ENCODE measurements around the gene SOCS1. TPM values are rescaled to one million over a fixed set of nuclear protein-coding genes. Genes with fewer than 3 reads are reported as not detected.

The SOCS1 gene
- total and polyA plus RNA-seq, 12 donors = 0.53 to 11.9 (median 5.1) TPM

DNA sequence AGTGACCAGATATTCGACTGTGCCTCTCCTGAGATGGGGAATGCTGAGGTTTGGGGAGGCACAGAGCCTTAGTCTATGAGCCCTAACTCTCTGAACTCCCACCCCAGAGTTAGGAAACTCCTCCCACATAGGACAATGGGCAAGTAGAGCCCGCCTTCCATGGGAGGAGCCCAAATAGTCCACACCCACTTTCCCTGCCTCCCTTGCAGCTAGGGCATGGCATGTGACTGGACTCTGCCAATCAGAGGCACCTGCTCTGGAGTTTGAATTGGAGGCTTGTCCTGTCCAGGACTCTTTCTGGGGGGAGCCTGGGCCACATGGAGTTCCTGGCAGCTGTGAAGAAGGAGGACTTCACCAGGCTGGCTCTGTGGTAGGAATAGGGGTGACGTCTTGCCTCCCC, 48.4 kb downstream of the SOCS1 start:
- TF ChIP-seq, protein P1, sequence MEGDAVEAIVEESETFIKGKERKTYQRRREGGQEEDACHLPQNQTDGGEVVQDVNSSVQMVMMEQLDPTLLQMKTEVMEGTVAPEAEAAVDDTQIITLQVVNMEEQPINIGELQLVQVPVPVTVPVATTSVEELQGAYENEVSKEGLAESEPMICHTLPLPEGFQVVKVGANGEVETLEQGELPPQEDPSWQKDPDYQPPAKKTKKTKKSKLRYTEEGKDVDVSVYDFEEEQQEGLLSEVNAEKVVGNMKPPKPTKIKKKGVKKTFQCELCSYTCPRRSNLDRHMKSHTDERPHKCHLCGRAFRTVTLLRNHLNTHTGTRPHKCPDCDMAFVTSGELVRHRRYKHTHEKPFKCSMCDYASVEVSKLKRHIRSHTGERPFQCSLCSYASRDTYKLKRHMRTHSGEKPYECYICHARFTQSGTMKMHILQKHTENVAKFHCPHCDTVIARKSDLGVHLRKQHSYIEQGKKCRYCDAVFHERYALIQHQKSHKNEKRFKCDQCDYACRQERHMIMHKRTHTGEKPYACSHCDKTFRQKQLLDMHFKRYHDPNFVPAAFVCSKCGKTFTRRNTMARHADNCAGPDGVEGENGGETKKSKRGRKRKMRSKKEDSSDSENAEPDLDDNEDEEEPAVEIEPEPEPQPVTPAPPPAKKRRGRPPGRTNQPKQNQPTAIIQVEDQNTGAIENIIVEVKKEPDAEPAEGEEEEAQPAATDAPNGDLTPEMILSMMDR (IDR thresholded peaks at IDR 0.05) = no peak
- TF ChIP-seq POLR2A (IDR thresholded peaks at IDR 0.05) = no peak
- 86 to 97% (median 95%) methylated on average over 3 of the region's 3 CpGs for WGBS, 4 donors
- intact Hi-C loops (cut with DNase I) = no loop called here

DNA sequence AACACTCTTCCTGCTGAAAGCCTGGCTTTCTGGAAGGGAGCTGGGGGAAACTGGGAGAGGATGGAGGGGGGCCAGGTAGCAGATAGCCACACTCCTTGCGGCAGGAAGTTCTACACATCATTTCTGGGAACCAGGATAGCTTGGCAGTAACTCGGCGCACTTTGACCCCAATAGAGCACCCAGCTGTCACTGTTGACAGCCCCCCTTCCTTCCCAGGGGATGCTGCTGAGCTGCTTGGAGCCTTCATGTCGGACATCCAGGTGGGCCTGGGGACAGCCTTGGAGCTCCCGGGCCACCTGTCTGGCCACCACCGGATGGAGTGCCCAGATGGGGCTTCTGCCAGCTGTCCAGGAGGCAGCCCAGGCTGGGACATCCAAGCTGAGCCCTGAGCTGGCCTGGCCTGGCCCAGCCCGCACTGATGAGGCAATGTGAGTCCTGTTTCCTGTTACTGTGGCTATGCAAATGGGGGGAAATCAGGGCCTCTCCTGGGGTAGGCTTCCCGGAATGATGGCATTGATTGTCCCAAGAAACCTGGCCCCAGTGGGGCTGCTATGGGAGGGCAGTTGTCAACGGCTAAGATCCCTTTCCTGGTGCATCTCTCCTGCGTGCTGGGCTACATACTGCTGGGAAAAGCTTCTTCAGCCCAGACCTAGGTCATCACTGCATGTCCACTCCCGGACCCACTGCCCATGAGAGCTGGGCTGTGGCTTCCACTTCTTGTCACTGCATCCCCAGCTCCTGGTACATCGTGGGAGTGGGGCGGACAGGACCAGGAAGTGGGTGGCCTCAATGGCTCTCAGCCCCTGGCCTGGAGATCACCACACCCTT, 50.0 kb downstream of the SOCS1 start:
- 62 to 73% (median 66%) methylated on average over 6 to 13 of the region's 13 CpGs for WGBS, 4 donors
- intact Hi-C loops (cut with DNase I) = no loop called here

More for the DNA sequence above, 48.4 kb downstream of the SOCS1 start:
- Histone ChIP-seq H3K4me3 (no peak overlapping the region), H3K36me3 (replicated peaks in 1 of 2) (no peaks in the 10 kb centered on the region), H3K27me3 (no peaks in the 10 kb centered on the region), H3K4me1 (replicated peaks in 1 of 2) (no peaks in the 10 kb centered on the region), H3K9me3 (replicated peaks in 1 of 3) (no peaks in the 10 kb centered on the region), H3K27ac (no peak overlapping the region)
- DNase-seq = no peak

DNA sequence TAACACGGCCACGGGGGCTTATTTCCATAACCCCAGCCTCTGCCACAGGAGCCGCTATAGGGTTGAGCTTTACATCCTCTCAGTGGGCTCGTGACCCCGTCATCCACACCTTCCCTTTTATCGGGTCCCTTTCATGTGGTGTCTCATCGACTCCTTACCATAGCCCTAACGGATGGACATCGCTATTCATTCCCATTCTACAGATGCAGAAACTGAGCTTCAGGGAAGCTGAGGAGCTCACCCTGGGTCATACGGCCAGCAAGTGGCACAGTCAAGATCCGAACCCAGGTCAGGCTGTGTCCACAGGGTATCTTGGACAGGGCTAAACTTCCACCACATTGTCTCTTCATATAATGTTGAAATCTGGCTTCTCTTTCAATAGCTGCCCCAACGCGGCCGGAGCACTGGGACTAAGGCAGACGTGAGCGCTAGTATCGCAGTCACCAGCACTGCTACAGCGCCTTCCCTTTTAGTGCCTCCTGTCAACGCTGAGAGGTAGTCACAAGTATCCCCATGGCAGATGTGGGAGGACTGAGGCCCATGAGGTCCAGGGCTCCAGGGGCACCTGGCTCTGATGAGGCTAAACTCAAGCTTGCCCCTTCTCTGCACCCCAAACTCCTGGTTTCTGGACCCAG, 50.8 kb downstream of the SOCS1 start:
- H3K27me3 ChIP-seq = no peaks in the 10 kb centered on the region
- intact Hi-C loops (cut with DNase I) = no loop called here
- DNase-seq = no peak
- H3K27ac ChIP-seq = no peak overlapping the region
- no peaks in the 10 kb centered on the region for H3K36me3 ChIP-seq (replicated peaks in 1 of 2)
- WGBS, 4 donors = 86 to 92% (median 89%) methylated on average over 19 of the region's 19 CpGs
- no peak for TF ChIP-seq POLR2A (IDR thresholded peaks at IDR 0.05)
- TF ChIP-seq, protein P1 (IDR thresholded peaks at IDR 0.05) = no peak
- no peak overlapping the region for H3K4me3 ChIP-seq
- no peaks in the 10 kb centered on the region for H3K9me3 ChIP-seq (replicated peaks in 1 of 3)
- H3K4me1 ChIP-seq (replicated peaks in 1 of 2) = peaks cover 0 to 12% of the 10 kb centered on the region in 2 donors

More for the DNA sequence above, 50.0 kb downstream of the SOCS1 start:
- H3K4me1 ChIP-seq (replicated peaks in 1 of 2) = peaks cover 0 to 12% of the 10 kb centered on the region in 2 donors
- H3K9me3 ChIP-seq (replicated peaks in 1 of 3) = no peaks in the 10 kb centered on the region
- H3K27me3 ChIP-seq = no peaks in the 10 kb centered on the region
- no peak overlapping the region for H3K4me3 ChIP-seq
- peak in 4 of 7 donors; percentile 24 to 33 (median 30) for DNase-seq
- TF ChIP-seq, protein P1 (IDR thresholded peaks at IDR 0.05) = no peak
- no peak for TF ChIP-seq POLR2A (IDR thresholded peaks at IDR 0.05)
- H3K36me3 ChIP-seq (replicated peaks in 1 of 2) = no peaks in the 10 kb centered on the region
- peak overlapping the region in 1 of 5 donors; percentile 57 for H3K27ac ChIP-seq

DNA sequence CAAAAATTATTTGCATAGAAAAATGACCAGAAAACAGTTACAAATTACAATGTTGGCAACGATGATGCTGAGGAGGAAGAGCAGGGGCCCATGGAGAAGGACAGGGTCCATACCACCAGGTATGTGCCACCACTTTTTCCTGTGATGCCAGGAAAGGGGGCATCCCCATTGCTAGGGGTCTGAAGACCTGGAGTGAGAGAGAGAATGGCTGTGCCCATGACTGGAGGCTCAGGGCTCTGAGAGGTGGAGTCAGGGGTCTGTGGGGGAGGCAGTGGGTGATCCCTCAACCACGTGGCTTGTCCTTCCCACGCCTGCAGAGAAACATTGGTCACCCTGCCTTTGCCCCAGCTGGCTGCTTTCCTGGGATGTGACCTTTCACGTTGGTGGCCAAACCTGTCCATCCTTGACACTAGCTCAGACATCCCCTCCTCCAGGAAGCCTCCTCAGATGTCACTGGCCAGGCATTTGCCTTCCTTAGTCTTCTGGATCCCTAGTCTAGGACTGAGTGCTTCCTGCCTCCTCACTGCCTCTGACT, 51.4 kb downstream of the SOCS1 start:
- TF ChIP-seq, protein P1 (IDR thresholded peaks at IDR 0.05) = no peak
- TF ChIP-seq POLR2A (IDR thresholded peaks at IDR 0.05) = no peak
- intact Hi-C loops (cut with DNase I) = no loop called here
- DNase-seq = no peak
- no peaks in the 10 kb centered on the region for H3K27me3 ChIP-seq
- no peak overlapping the region for H3K27ac ChIP-seq
- H3K9me3 ChIP-seq (replicated peaks in 1 of 3) = no peaks in the 10 kb centered on the region
- no peak overlapping the region for H3K4me3 ChIP-seq
- 43 to 60% (median 50%) methylated on average over 2 to 4 of the region's 4 CpGs for WGBS, 4 donors
- H3K4me1 ChIP-seq (replicated peaks in 1 of 2) = peaks cover 0 to 12% of the 10 kb centered on the region in 2 donors
- no peaks in the 10 kb centered on the region for H3K36me3 ChIP-seq (replicated peaks in 1 of 2)

Data from adrenal gland (tissue), 12 donors.